ENCODE data around the gene ADORA3.

Gene ADORA3
- long read RNA-seq, partial matches to known transcripts, result 0 of 1 reads
- long read RNA-seq, other reads (novel, unspliced or antisense), result 0 of 1 reads

GRCh38 chr1:111503585-111504060 is at the start of gene ADORA3, which contains the start of gene TMIGD3:
ADORA3 (minus strand) TSS chr1:111503633; CDS start chr1:111503354, 279 bp downstream.
TMIGD3 (minus strand) TSS chr1:111503633; CDS start chr1:111503354, 279 bp downstream.
- Histone ChIP-seq H3K4me3 (replicated peaks; ENCODE audit: insufficient read depth, low read length) (no peak within 1 kb of the TSS), H3K27me3 (ENCODE audit: insufficient read depth, poor library complexity, severe bottlenecking) (no peaks in the 10 kb centered on the region)
- peak in 1 of 2 experiments; percentile 90 for DNase-seq (ENCODE audit: low read depth in 1 of 2, low spot score in 1 of 2)

GRCh38 chr1:111553196-111553595 is 49.8 kb upstream of the ADORA3 start:
- H3K27ac ChIP-seq (replicated peaks), result no peak overlapping the region
- DNase-seq (ENCODE audit: low read depth in 1 of 2, low spot score in 1 of 2), result no peak
- TF ChIP-seq REST (IDR thresholded peaks at IDR 0.05; ENCODE audit: insufficient replicate concordance, low read depth) (no peak), POLR2AphosphoS5 (IDR thresholded peaks at IDR 0.05; ENCODE audit: low read depth) (no peak), CTCF (IDR thresholded peaks at IDR 0.05; ENCODE audit: insufficient read depth, low read length) (no peak), SPI1 (IDR thresholded peaks at IDR 0.05; ENCODE audit: borderline replicate concordance, low read depth) (no peak), GABPA (IDR thresholded peaks at IDR 0.05; ENCODE audit: low read depth) (no peak)

More at GRCh38 chr1:111503585-111504060, at the start of gene ADORA3, which contains the start of gene TMIGD3:
- peak within 1 kb of the TSS; percentile 96 for H3K27ac ChIP-seq (replicated peaks)
- peak; percentile 44; the same call in 1 of the 2 replicates for TF ChIP-seq GABPA (IDR thresholded peaks at IDR 0.05; ENCODE audit: low read depth)
- TF ChIP-seq POLR2AphosphoS5 (IDR thresholded peaks at IDR 0.05; ENCODE audit: low read depth), result peak; percentile 31; the same call in 1 of the 2 replicates
- no peak for TF ChIP-seq REST (IDR thresholded peaks at IDR 0.05; ENCODE audit: insufficient replicate concordance, low read depth)
- no peak for TF ChIP-seq CTCF (IDR thresholded peaks at IDR 0.05; ENCODE audit: insufficient read depth, low read length)
- TF ChIP-seq SPI1 (IDR thresholded peaks at IDR 0.05; ENCODE audit: borderline replicate concordance, low read depth), result peak; percentile 95

GRCh38 chr1:111552587-111552986 is 49.2 kb upstream of the ADORA3 start:
- no peak for TF ChIP-seq POLR2AphosphoS5 (IDR thresholded peaks at IDR 0.05; ENCODE audit: low read depth)
- TF ChIP-seq CTCF (IDR thresholded peaks at IDR 0.05; ENCODE audit: insufficient read depth, low read length), result no peak
- Histone ChIP-seq H3K27ac (replicated peaks) (no peak overlapping the region), H3K4me3 (replicated peaks; ENCODE audit: insufficient read depth, low read length) (no peak overlapping the region), H3K27me3 (ENCODE audit: insufficient read depth, poor library complexity, severe bottlenecking) (no peaks in the 10 kb centered on the region)
- DNase-seq (ENCODE audit: low read depth in 1 of 2, low spot score in 1 of 2), result no peak

More at GRCh38 chr1:111553196-111553595, 49.8 kb upstream of the ADORA3 start:
- Histone ChIP-seq H3K4me3 (replicated peaks; ENCODE audit: insufficient read depth, low read length) (no peak overlapping the region), H3K27me3 (ENCODE audit: insufficient read depth, poor library complexity, severe bottlenecking) (no peaks in the 10 kb centered on the region)

Measured in HL-60 (cell line).